Upper lobe of left lung (tissue), 6 donors: ENCODE results near the gene RAD23B. TPM values are rescaled to one million over a fixed set of nuclear protein-coding genes. Genes with fewer than 3 reads are reported as not detected.

Experiments used
- ATAC-seq, 2 donors: fragments of 200-7000 bp; cut with Tn5 transposase; one replicate each; pipeline ENCODE4 v1.9.1; 2022; ENCODE audit warnings: mild to moderate bottlenecking in 2 of 2, moderate library complexity in 2 of 2; ENCODE audit not compliant: low FRiP score in 2 of 2
- DNase-seq, 2 donors: peaks; one replicate each; pipeline ENCODE4 v3.0.0-alpha.2; 2019 to 2020
- H3K27ac ChIP-seq, 4 donors: fragments of 200-600 bp; sonication (generic); one replicate each; pipeline ENCODE4 v1.5.1; 2016 to 2019
- H3K27me3 ChIP-seq, 4 donors: fragments of 200-600 bp; sonication (generic); one replicate each; pipeline ENCODE4 v1.5.1; 2017 to 2019
- H3K36me3 ChIP-seq, 4 donors: fragments of 200-600 bp; sonication (generic); one replicate each; pipeline ENCODE4 v1.5.1; 2016 to 2019
- H3K4me1 ChIP-seq, 4 donors: fragments of 200-600 bp; sonication (generic); one replicate each; pipeline ENCODE4 v1.5.1; 2018 to 2019
- H3K4me3 ChIP-seq, 4 donors: fragments of 200-600 bp; sonication (generic); one replicate each; pipeline ENCODE4 v1.5.1; 2017 to 2019; ENCODE audit warnings: mild to moderate bottlenecking in 2 of 4, moderate library complexity in 1 of 4
- H3K9me3 ChIP-seq, 4 donors: fragments of 200-600 bp; sonication (generic); one replicate each; pipeline ENCODE4 v1.5.1; 2018 to 2019
- EP300 ChIP-seq, 4 donors: sonication (generic); formaldehyde crosslinking; IDR thresholded peaks; one replicate each; pipeline ENCODE4 v1.5.1; 2017; ENCODE audit warnings: antibody characterized with exemption in 4 of 4, control low read depth in 2 of 4
- POLR2A ChIP-seq, 4 donors: fragments of 450-650 bp; IDR thresholded peaks; one replicate each; pipeline ENCODE4 v1.5.1; 2016 to 2017; ENCODE audit warnings: antibody characterized with exemption in 4 of 4, mild to moderate bottlenecking in 2 of 4
- POLR2AphosphoS5 ChIP-seq, 2 donors: sonication (generic); formaldehyde crosslinking; IDR thresholded peaks; one replicate each; pipeline ENCODE4 v1.5.1; 2017; ENCODE audit warnings: antibody characterized with exemption in 2 of 2
- WGBS, 2 donors: methylation state at CpG; one replicate each; pipeline ENCODE4 v1.1.5; 2017 to 2018; 5-methylcytosine and 5-hydroxymethylcytosine counted together
- total RNA-seq, 6 donors: library from RNA; depleted of rRNA in 4 of 6; stranded (reverse); fragments of >200 nt in 4 of 6; gene quantifications; one replicate each; pipeline versions ENCODE4 v1.1.0 to v1.2.1, GENCODE V29; 2016 to 2021
- TF ChIP-seq, protein P1 (sequence below), 6 experiments: fragments of 450-650 bp in 4 of 6; fragments of 200-600 bp in 2 of 6; sonication (generic) in 2 of 6; IDR thresholded peaks; one replicate each; pipeline ENCODE4 v1.5.1; 2016 to 2019; ENCODE audit warnings: antibody characterized with exemption in 6 of 6
- donor health status: DM: no; HTN: no; CAD: no; lungs with moderate emphysema.
- donor health status: DM: no; HTN: yes; CAD: no; lungs with severe emphysema.

Gene RAD23B
- total RNA-seq, 6 donors from 2014 or later: 33.5 to 107 (median 73.1) TPM

DNA sequence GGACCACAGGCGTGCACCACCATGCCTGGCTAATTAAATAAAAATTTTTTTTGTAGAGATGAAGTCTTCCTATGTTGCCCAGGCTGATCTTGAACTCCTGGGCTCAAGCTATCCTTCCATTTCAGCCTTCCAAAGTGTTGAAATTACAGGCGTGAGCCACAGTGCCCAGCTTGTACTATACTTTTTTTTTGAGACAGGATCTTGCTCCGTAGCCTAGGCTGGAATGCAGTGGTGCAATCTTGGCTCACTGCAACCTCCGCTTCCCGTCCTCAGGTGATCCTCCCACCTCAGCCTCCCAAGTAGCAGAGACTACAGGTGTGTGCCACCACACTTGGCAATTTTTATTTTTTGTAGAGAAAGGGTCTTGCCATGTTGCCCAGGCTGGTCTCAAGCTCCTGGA is 5.3 kb upstream of the RAD23B start:
- Histone ChIP-seq H3K27ac (no peak overlapping the region), H3K27me3 (no peaks in the 10 kb centered on the region), H3K4me1 (peaks cover 4 to 19% (median 11%) of the 10 kb centered on the region in 4 donors), H3K9me3 (no peaks in the 10 kb centered on the region), H3K4me3 (no peak overlapping the region), H3K36me3 (no peaks in the 10 kb centered on the region)
- DNase-seq (no peak), ATAC-seq (no peak)
- TF ChIP-seq, protein P1, sequence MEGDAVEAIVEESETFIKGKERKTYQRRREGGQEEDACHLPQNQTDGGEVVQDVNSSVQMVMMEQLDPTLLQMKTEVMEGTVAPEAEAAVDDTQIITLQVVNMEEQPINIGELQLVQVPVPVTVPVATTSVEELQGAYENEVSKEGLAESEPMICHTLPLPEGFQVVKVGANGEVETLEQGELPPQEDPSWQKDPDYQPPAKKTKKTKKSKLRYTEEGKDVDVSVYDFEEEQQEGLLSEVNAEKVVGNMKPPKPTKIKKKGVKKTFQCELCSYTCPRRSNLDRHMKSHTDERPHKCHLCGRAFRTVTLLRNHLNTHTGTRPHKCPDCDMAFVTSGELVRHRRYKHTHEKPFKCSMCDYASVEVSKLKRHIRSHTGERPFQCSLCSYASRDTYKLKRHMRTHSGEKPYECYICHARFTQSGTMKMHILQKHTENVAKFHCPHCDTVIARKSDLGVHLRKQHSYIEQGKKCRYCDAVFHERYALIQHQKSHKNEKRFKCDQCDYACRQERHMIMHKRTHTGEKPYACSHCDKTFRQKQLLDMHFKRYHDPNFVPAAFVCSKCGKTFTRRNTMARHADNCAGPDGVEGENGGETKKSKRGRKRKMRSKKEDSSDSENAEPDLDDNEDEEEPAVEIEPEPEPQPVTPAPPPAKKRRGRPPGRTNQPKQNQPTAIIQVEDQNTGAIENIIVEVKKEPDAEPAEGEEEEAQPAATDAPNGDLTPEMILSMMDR (IDR thresholded peaks at IDR 0.05): no peak
- TF ChIP-seq POLR2AphosphoS5 (IDR thresholded peaks at IDR 0.05): no peak
- TF ChIP-seq POLR2A (IDR thresholded peaks at IDR 0.05): no peak
- no peak for TF ChIP-seq EP300 (IDR thresholded peaks at IDR 0.05)
- WGBS, 2 donors: 90 to 96% methylated on average over 5 of the region's 5 CpGs

DNA sequence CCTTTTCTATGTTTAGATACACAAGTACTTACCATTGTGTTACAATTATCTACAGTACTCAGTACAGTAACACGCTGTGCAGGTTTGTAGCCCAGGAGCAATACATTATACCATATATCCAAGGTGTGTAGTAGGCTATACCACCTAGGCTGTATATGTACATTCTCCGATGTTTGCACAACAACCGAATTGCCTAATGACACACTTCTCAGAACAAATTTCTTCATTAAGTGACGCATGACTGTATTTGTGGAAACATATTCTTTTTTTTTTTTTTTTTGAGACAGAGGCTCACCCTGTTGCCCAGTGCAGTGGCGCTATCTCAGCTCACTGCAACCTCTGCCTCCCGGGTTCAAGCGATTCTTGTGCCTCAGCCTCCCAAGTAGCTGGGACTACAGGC is 4.0 kb upstream of the RAD23B start:
- Histone ChIP-seq H3K36me3 (no peaks in the 10 kb centered on the region), H3K4me1 (peaks cover 4 to 13% (median 9%) of the 10 kb centered on the region in 4 donors), H3K9me3 (no peaks in the 10 kb centered on the region), H3K27ac (peak overlapping the region in 1 of 4 donors; percentile 50), H3K4me3 (no peak overlapping the region), H3K27me3 (no peaks in the 10 kb centered on the region)
- no peak for ATAC-seq
- DNase-seq: peak in 1 of 2 donors; percentile 24
- TF ChIP-seq, protein P1 (IDR thresholded peaks at IDR 0.05): no peak
- TF ChIP-seq POLR2A (IDR thresholded peaks at IDR 0.05): no peak
- peak in 1 of 4 donors; percentile 76 for TF ChIP-seq EP300 (IDR thresholded peaks at IDR 0.05)
- TF ChIP-seq POLR2AphosphoS5 (IDR thresholded peaks at IDR 0.05): peak in 1 of 2 donors; percentile 61
- WGBS, 2 donors: 89 to 90% methylated on average over 7 of the region's 7 CpGs

DNA sequence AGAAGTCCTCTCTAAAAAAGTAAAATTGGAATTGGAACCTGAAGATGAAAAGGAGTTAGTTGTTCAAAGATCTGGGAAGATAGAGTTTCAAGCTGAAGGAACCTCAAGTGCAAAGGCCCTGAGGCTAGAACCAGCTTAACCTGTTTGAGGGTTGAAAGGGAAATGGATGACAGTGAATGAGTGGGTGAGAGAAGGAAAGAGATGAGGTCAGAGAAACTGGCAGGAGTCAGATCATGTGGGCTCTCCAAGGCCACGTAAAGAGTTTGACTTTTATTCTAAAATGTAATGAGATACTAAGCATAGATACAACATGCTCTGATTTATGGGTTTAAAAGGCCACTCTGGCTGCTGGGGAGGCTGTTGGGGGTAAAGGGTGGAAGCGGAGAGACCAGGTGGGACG is 2.5 kb upstream of the RAD23B start:
- Histone ChIP-seq H3K36me3 (no peaks in the 10 kb centered on the region), H3K27me3 (no peaks in the 10 kb centered on the region), H3K4me3 (no peak overlapping the region), H3K4me1 (peaks cover 10 to 19% (median 16%) of the 10 kb centered on the region in 4 donors), H3K9me3 (no peaks in the 10 kb centered on the region), H3K27ac (peak overlapping the region; percentile 18 to 100 (median 54))
- TF ChIP-seq POLR2A (IDR thresholded peaks at IDR 0.05) (no peak), EP300 (IDR thresholded peaks at IDR 0.05) (no peak), POLR2AphosphoS5 (IDR thresholded peaks at IDR 0.05) (no peak)
- TF ChIP-seq, protein P1 (IDR thresholded peaks at IDR 0.05): no peak
- WGBS, 2 donors: 83 to 87% methylated on average over 3 of the region's 3 CpGs
- no peak for ATAC-seq
- no peak for DNase-seq

DNA sequence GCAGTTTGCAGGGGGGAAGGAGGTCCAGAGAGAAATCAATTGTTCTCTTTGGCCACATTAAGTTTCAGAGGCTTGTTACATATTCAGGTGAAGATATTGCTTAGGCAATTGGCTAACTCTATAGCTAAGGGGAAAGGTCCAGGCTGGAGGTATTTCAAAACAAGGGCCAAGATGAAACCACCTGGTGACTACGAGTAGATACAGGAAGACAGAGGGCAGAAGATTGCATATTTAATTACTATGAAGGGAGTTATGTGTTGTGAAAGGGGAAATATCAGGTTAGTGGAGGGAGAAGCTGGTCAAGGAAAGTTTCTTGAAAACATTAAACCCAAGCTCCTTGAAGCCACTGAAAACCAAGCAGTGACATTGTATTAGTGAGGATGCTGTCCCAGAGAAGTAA is 1.9 kb upstream of the RAD23B start:
- peaks cover 17 to 26% (median 22%) of the 10 kb centered on the region in 4 donors for H3K4me1 ChIP-seq
- no peaks in the 10 kb centered on the region for H3K36me3 ChIP-seq
- peak overlapping the region; percentile 18 to 100 (median 54) for H3K27ac ChIP-seq
- DNase-seq (no peak), ATAC-seq (no peak)
- H3K9me3 ChIP-seq: no peaks in the 10 kb centered on the region
- TF ChIP-seq POLR2AphosphoS5 (IDR thresholded peaks at IDR 0.05): no peak
- TF ChIP-seq POLR2A (IDR thresholded peaks at IDR 0.05): no peak
- TF ChIP-seq EP300 (IDR thresholded peaks at IDR 0.05): no peak
- TF ChIP-seq, protein P1 (IDR thresholded peaks at IDR 0.05): no peak
- 23 to 56% methylated on average over 1 of the region's 1 CpG for WGBS, 2 donors
- H3K4me3 ChIP-seq: no peak overlapping the region
- H3K27me3 ChIP-seq: no peaks in the 10 kb centered on the region
